Natural killer cell (primary cell): Measurements from ENCODE around the gene UGT1A10. TPM values are rescaled to one million over a fixed set of nuclear protein-coding genes. Genes with fewer than 3 reads are reported as not detected.

Experiments used
- ATAC-seq, 3 donors: fragments of 150-1000 bp in 2 of 3; fragments of 200-7000 bp in 1 of 3; cut with Tn5 transposase; 1 replicate in 1 of 3; 2 replicates in 2 of 3; pipeline ENCODE4 v1.10.0; 2021; ENCODE audit warnings: mild to moderate bottlenecking in 2 of 3, moderate library complexity in 2 of 3
- DNase-seq, 2 donors: peaks; one replicate each; pipeline versions ENCODE4 v3.0.0 to v3.0.0-alpha.2; 2013 to 2021; ENCODE audit warnings: mixed read lengths in 1 of 2
- H3K27ac ChIP-seq: one replicate; pipeline ENCODE4 v1.5.1; 2013; ENCODE audit warnings: mild to moderate bottlenecking, low read length
- H3K27me3 ChIP-seq: one replicate; pipeline ENCODE4 v1.6.1; 2013; ENCODE audit warnings: low read length; ENCODE audit not compliant: control insufficient read depth, insufficient read depth
- H3K36me3 ChIP-seq: one replicate; pipeline ENCODE4 v1.6.1; 2013; ENCODE audit warnings: low read length; ENCODE audit not compliant: control insufficient read depth, insufficient read depth
- H3K4me1 ChIP-seq: one replicate; pipeline ENCODE4 v1.6.1; 2013; ENCODE audit warnings: low read length; ENCODE audit not compliant: control insufficient read depth, insufficient read depth
- H3K4me3 ChIP-seq: one replicate; pipeline ENCODE4 v1.5.1; 2013; ENCODE audit warnings: low read length
- H3K9me3 ChIP-seq: one replicate; pipeline ENCODE4 v1.6.1; 2013; ENCODE audit warnings: low read length; ENCODE audit not compliant: control insufficient read depth, insufficient read depth
- H3K27ac Mint-ChIP-seq, 2 donors: one replicate each; pipeline ENCODE4 v1.8.0; 2022; ENCODE audit warnings: mild to moderate bottlenecking in 2 of 2, mixed read lengths in 2 of 2, moderate library complexity in 1 of 2
- H3K27me3 Mint-ChIP-seq, 2 donors: one replicate each; pipeline ENCODE4 v1.8.0; 2022; ENCODE audit warnings: low read depth in 2 of 2, mixed read lengths in 2 of 2
- H3K36me3 Mint-ChIP-seq: one replicate; pipeline ENCODE4 v1.8.0; 2022; ENCODE audit warnings: mixed read lengths
- H3K4me1 Mint-ChIP-seq, 2 donors: one replicate each; pipeline ENCODE4 v1.8.0; 2022; ENCODE audit warnings: mixed read lengths in 2 of 2
- H3K4me3 Mint-ChIP-seq: one replicate; pipeline ENCODE4 v1.8.0; 2022; ENCODE audit warnings: mild to moderate bottlenecking, moderate library complexity, mixed read lengths
- H3K9me3 Mint-ChIP-seq, 2 donors: one replicate each; pipeline ENCODE4 v1.8.0; 2022; ENCODE audit warnings: mixed read lengths in 2 of 2
- WGBS: methylation state at CpG from one replicate; pipeline ENCODE4 v1.1.7; 2013; ENCODE audit warnings: missing lambda C conversion rate; ENCODE audit not compliant: insufficient coverage; 5-methylcytosine and 5-hydroxymethylcytosine counted together
- intact Hi-C: fragments of 100-400 bp; cut with micrococcal nuclease; formaldehyde crosslinking; loops from one replicate; pipeline ENCODE4 v1.14.2; 2022
- total RNA-seq, 4 donors: library from RNA; stranded (reverse); fragments of 120-200 nt in 1 of 4; gene quantifications; one replicate each; pipeline versions ENCODE4 v1.2.3 to v1.2.4, GENCODE V29; 2013 to 2022
- TF ChIP-seq, protein P1 (sequence below): fragments of 200-600 bp; IDR thresholded peaks from one replicate; pipeline ENCODE4 v1.8.0; 2022; ENCODE audit warnings: antibody characterized with exemption

The UGT1A10 gene
- total RNA-seq, 3 donors from 2014 or later (not counting 1 experiment from before 2014, with no cell fraction given), result not detected

DNA sequence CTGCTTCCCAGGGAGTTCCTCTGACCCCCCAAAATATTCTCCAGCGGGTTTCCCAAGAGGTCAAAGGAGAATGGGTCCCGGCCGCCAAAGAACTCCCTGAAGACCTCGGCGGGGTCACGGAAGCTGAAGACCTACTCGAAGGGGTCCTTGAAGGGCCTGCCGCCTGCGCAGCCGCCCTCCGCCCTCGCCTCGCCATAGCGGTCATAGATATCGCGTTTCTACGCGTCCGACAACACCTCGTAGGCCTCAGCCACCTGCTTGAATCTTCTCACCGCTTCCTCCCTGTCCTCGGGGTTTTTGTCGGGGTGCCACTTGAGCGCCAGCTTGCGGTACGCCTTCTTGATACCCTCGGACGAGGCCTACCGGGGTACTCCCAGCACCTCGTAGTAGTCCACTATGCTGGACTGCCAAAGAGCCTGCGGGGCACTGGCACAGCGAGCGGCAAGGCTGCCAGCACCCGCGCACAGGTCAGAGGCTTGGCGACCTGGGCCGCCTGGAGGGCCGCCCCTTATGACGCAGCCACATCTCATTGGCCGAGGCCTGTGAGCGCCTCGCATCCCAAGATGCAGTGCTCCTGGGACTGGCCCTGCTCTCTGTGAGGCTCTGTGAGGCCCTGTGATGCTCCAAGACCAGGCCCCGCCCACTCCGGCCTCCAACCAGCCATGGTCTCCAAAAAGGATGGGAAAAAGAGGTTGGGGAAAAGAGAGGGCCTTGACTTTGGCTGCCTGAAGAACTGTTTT is 118.8 kb downstream of the UGT1A10 start:
- Histone ChIP-seq H3K27ac (no peak overlapping the region), H3K36me3 (no peaks in the 10 kb centered on the region), H3K4me3 (no peak overlapping the region), H3K9me3 (peaks cover 10% of the 10 kb centered on the region), H3K27me3 (peaks cover 4% of the 10 kb centered on the region), H3K4me1 (no peaks in the 10 kb centered on the region)
- Mint-ChIP-seq H3K9me3 (no peaks in the 10 kb centered on the region), H3K36me3 (peaks cover 3% of the 10 kb centered on the region), H3K4me3 (no peak overlapping the region), H3K27ac (no peak overlapping the region), H3K27me3 (peaks cover 18 to 20% of the 10 kb centered on the region in 2 donors), H3K4me1 (no peaks in the 10 kb centered on the region)
- intact Hi-C loops, result no loop called here
- ATAC-seq (no peak), DNase-seq (no peak)
- WGBS, result 90% methylated on average over 42 of the region's 44 CpGs
- TF ChIP-seq, protein P1, sequence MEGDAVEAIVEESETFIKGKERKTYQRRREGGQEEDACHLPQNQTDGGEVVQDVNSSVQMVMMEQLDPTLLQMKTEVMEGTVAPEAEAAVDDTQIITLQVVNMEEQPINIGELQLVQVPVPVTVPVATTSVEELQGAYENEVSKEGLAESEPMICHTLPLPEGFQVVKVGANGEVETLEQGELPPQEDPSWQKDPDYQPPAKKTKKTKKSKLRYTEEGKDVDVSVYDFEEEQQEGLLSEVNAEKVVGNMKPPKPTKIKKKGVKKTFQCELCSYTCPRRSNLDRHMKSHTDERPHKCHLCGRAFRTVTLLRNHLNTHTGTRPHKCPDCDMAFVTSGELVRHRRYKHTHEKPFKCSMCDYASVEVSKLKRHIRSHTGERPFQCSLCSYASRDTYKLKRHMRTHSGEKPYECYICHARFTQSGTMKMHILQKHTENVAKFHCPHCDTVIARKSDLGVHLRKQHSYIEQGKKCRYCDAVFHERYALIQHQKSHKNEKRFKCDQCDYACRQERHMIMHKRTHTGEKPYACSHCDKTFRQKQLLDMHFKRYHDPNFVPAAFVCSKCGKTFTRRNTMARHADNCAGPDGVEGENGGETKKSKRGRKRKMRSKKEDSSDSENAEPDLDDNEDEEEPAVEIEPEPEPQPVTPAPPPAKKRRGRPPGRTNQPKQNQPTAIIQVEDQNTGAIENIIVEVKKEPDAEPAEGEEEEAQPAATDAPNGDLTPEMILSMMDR, result no peak

DNA sequence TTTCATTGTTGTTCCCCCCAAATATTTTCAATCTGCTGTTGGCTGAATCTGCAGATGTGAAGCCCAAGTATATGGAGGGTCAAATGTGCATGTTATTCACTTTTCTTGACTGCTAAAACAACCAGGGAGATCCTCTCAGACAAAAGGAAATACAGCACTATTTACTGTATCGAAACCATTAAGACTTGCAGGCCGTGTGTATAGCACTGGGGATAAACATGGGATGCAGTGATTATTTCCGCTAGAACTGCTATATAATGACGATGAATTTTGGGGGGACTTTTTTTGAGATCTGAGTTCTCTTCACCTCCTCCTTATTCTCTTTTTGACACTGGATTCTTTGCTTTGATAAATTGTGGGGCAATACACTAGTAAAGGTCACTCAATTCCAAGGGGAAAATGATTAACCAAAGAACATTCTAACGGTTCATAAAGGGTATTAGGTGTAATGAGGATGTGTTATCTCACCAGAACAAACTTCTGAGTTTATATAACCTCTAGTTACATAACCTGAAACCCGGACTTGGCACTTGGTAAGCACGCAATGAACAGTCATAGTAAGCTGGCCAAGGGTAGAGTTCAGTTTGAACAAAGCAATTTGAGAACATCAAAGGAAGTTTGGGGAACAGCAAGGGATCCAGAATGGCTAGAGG is 120.3 kb downstream of the UGT1A10 start:
- Histone ChIP-seq H3K4me1 (no peaks in the 10 kb centered on the region), H3K27ac (no peak overlapping the region), H3K4me3 (no peak overlapping the region), H3K9me3 (no peaks in the 10 kb centered on the region), H3K27me3 (no peaks in the 10 kb centered on the region), H3K36me3 (no peaks in the 10 kb centered on the region)
- intact Hi-C loops, result no loop called here
- DNase-seq, result no peak
- H3K27me3 Mint-ChIP-seq, result peaks cover 14 to 17% of the 10 kb centered on the region in 2 donors
- ATAC-seq, result no peak
- TF ChIP-seq, protein P1, result no peak
- H3K36me3 Mint-ChIP-seq, result no peaks in the 10 kb centered on the region
- H3K4me1 Mint-ChIP-seq, result no peaks in the 10 kb centered on the region
- H3K9me3 Mint-ChIP-seq, result no peaks in the 10 kb centered on the region
- H3K4me3 Mint-ChIP-seq, result no peak overlapping the region
- 71% methylated on average over 2 of the region's 7 CpGs for WGBS
- H3K27ac Mint-ChIP-seq, result no peak overlapping the region

DNA sequence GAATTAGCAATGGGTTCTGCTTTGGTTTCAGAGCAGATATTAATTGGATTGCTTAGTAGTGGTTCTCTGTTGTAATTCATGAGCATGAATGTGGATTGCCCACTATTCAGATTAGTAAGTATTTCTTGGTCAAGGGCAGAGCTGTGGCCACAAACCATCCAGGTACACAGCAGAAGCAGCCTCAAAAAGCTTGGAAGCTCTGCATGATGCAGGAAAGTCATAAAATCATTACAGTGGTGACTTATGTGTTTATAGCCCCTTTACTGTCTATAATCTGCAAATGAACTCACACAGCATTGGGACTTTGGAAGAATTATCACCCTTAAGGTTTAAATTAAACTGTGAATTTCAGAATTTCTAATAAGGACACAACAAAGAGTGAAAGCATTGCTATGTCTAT is 121.9 kb downstream of the UGT1A10 start:
- TF ChIP-seq, protein P1, result no peak
- peaks cover 8 to 14% of the 10 kb centered on the region in 2 donors for H3K27me3 Mint-ChIP-seq
- Histone ChIP-seq H3K9me3 (no peaks in the 10 kb centered on the region), H3K4me3 (no peak overlapping the region), H3K4me1 (no peaks in the 10 kb centered on the region), H3K27ac (no peak overlapping the region), H3K27me3 (no peaks in the 10 kb centered on the region), H3K36me3 (no peaks in the 10 kb centered on the region)
- DNase-seq (no peak), ATAC-seq (no peak)
- no peaks in the 10 kb centered on the region for H3K9me3 Mint-ChIP-seq
- intact Hi-C loops, result no loop called here
- no peaks in the 10 kb centered on the region for H3K4me1 Mint-ChIP-seq
- no peak overlapping the region for H3K4me3 Mint-ChIP-seq
- H3K27ac Mint-ChIP-seq, result no peak overlapping the region
- H3K36me3 Mint-ChIP-seq, result no peaks in the 10 kb centered on the region
